Measurements from ENCODE around the gene BMPR2.

The BMPR2 gene

GRCh38 chr2:202400941-202401340 is 24.8 kb downstream of the BMPR2 start:
- no peaks in the 10 kb centered on the region for H3K36me3 ChIP-seq
- H3K4me3 ChIP-seq (ENCODE audit: low read depth in 1 of 2, low read length in 1 of 2) = no peak overlapping the region
- H3K27ac ChIP-seq = no peak overlapping the region
- H3K9me3 ChIP-seq = no peaks in the 10 kb centered on the region
- H3K27me3 ChIP-seq = no peaks in the 10 kb centered on the region
- TF ChIP-seq CTCF (IDR thresholded peaks at IDR 0.05) = no peak
- no peaks in the 10 kb centered on the region for H3K4me1 ChIP-seq (ENCODE audit: control insufficient read depth in 1 of 2, insufficient read depth in 1 of 2, low read depth in 1 of 2, low read length in 1 of 2)

GRCh38 chr2:202405798-202406197 is 29.7 kb downstream of the BMPR2 start:
- H3K27ac ChIP-seq = no peak overlapping the region
- H3K36me3 ChIP-seq = no peaks in the 10 kb centered on the region
- no peak overlapping the region for H3K4me3 ChIP-seq (ENCODE audit: low read depth in 1 of 2, low read length in 1 of 2)
- H3K27me3 ChIP-seq = no peaks in the 10 kb centered on the region
- H3K4me1 ChIP-seq (ENCODE audit: control insufficient read depth in 1 of 2, insufficient read depth in 1 of 2, low read depth in 1 of 2, low read length in 1 of 2) = no peaks in the 10 kb centered on the region
- no peaks in the 10 kb centered on the region for H3K9me3 ChIP-seq
- no peak for TF ChIP-seq CTCF (IDR thresholded peaks at IDR 0.05)

GRCh38 chr2:202406445-202406978 is 30.4 kb downstream of the BMPR2 start:
- TF ChIP-seq CTCF (IDR thresholded peaks at IDR 0.05) = no peak
- peaks cover 0 to 1% of the 10 kb centered on the region in 2 experiments for H3K4me1 ChIP-seq (ENCODE audit: control insufficient read depth in 1 of 2, insufficient read depth in 1 of 2, low read depth in 1 of 2, low read length in 1 of 2)
- H3K36me3 ChIP-seq = no peaks in the 10 kb centered on the region
- no peaks in the 10 kb centered on the region for H3K27me3 ChIP-seq
- H3K4me3 ChIP-seq (ENCODE audit: low read depth in 1 of 2, low read length in 1 of 2) = no peak overlapping the region
- H3K27ac ChIP-seq = no peak overlapping the region
- no peaks in the 10 kb centered on the region for H3K9me3 ChIP-seq

GRCh38 chr2:202408546-202409140 is 32.5 kb downstream of the BMPR2 start:
- Histone ChIP-seq H3K27ac (no peak overlapping the region), H3K4me3 (ENCODE audit: low read depth in 1 of 2, low read length in 1 of 2) (no peak overlapping the region), H3K4me1 (ENCODE audit: control insufficient read depth in 1 of 2, insufficient read depth in 1 of 2, low read depth in 1 of 2, low read length in 1 of 2) (peaks cover 0 to 4% of the 10 kb centered on the region in 2 experiments), H3K9me3 (no peaks in the 10 kb centered on the region), H3K36me3 (no peaks in the 10 kb centered on the region), H3K27me3 (no peaks in the 10 kb centered on the region)
- no peak for TF ChIP-seq CTCF (IDR thresholded peaks at IDR 0.05)

GRCh38 chr2:202410092-202410491 is 34.0 kb downstream of the BMPR2 start:
- Histone ChIP-seq H3K4me1 (ENCODE audit: control insufficient read depth in 1 of 2, insufficient read depth in 1 of 2, low read depth in 1 of 2, low read length in 1 of 2) (peaks cover 0 to 4% of the 10 kb centered on the region in 2 experiments), H3K9me3 (no peaks in the 10 kb centered on the region), H3K27ac (no peak overlapping the region), H3K36me3 (no peaks in the 10 kb centered on the region), H3K27me3 (no peaks in the 10 kb centered on the region), H3K4me3 (ENCODE audit: low read depth in 1 of 2, low read length in 1 of 2) (no peak overlapping the region)
- no peak for TF ChIP-seq CTCF (IDR thresholded peaks at IDR 0.05)
